SHP77 treated with DMSO at 0.1 percent for 48 hours (cell line): ENCODE results near the gene PRM3.

Experiments
- DNase-seq: peaks from one replicate; lab custom pipeline; 2025; lab: John Stamatoyannopoulos, UW

PRM3 gene

DNA sequence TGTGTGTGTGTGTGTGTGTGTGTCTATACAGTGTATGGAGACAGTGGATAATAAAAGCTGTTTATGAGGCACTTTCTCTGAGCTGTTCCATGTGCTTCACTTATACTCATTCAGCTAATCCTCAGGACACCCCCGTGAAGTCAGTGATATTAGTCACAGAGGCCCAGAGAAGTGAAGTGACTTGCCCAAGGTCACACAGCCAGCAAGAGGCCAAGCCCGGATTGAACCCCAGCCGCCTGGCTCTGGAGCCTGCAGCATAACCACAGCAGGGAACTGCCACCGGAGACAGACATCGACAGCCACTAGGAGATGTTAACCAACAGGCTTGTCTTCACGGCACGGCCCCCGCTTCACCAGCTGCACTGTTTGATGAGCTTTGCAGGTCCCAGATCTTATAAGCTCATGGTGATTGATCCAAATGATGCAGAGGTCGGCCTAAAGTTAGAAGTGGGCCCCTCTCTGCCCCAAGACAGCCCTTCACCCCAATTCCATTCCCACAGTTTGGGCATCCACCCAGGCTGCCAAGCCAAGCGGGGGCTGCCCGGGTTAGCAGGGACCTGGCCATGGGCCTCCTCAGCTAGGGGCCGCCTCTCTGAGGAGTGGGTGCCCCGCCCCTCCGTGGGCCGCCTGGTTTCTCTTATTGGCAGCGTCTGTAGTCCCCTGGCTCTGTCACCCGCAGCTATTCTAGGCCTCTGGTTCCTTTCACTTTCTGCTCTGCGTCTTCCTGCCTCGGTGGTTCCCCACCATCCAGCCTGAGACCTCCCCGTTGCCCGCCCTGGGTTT, 48.3 kb downstream of the PRM3 start:
- no peak for DNase-seq

DNA sequence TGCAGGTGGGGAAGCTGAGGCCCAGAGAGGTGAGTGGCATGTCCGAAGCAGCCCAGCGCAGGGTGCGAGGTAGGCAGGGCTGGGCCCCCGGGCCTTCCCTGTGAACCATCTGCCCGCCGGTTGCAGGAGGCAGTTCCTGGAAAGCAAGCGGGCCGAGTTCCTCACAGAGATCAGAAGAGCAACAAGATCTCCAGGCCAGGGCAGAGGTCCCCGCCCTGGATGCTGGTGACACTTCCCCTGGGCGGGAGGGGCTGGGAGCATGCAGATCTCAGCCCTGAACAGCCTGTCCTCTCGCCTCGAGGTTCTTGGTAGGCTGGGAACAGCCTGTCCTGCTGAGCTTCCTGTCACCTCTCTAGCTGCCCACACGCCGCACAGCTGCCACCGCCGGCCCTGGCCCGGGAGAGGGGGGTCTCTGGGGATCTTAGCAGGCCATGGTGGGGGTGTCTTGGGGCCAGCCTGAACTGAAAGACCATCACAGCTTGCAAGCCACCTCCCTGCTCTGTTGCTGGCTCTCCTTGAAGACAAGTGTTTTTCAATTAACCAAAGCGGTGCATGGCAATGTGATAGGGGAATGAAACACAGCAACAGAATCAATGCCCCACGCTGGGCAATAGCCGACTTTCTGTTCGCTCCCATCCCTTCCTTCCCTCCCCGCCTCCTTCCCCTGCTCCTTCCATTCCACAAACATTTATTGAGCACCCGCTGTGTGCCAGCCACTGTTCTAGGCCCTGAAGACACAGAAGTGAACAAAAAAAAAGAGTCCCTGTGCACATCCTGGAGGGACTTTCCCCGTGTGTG, 49.1 kb downstream of the PRM3 start:
- no peak for DNase-seq
